Prostate gland (tissue), 2 donors: ENCODE data around the gene LAMA3.

Experiments
- CTCF ChIP-seq, 4 experiments: fragments of 200-600 bp in 2 of 4; fragments of 450-650 bp in 2 of 4; sonication (generic) in 2 of 4; IDR thresholded peaks; 1 replicate in 3 of 4; 2 replicates in 1 of 4; pipeline ENCODE4 v1.5.1; 2016 to 2019; ENCODE audit warnings: antibody characterized with exemption in 4 of 4, mild to moderate bottlenecking in 2 of 4, moderate library complexity in 2 of 4
- POLR2AphosphoS5 ChIP-seq: sonication (generic); formaldehyde crosslinking; IDR thresholded peaks from one replicate; pipeline ENCODE4 v1.6.1; 2017; ENCODE audit warnings: antibody characterized with exemption

- TF ChIP-seq CTCF (IDR thresholded peaks at IDR 0.05) (no peak), POLR2AphosphoS5 (no peak)
These were observed 76.7 kb downstream of the LAMA3 start for GRCh38 chr18:23765931-23766330.
